Stimulated activated CD8-positive, alpha-beta memory T cell treated with anti-CD3 and anti-CD28 coated beads, Interleukin-7, amount 100 ng/mL, for 24 hours (primary cell): ENCODE data around the gene HMG20B.

ENCODE experiments used
- DNase-seq: peaks from one replicate; pipeline ENCODE4 v3.0.0-alpha.2; 2020; ENCODE audit warnings: low read depth

Gene HMG20B

GRCh38 chr19:3607303-3608078, 34.7 kb downstream of the HMG20B start:
- no peak for DNase-seq

GRCh38 chr19:3608079-3608641, 35.4 kb downstream of the HMG20B start:
- no peak for DNase-seq

GRCh38 chr19:3608750-3609322, 36.1 kb downstream of the HMG20B start:
- DNase-seq: no peak

GRCh38 chr19:3609779-3610719, 37.3 kb downstream of the HMG20B start:
- DNase-seq: no peak

- no peak for DNase-seq
These were observed 38.3 kb downstream of the HMG20B start for GRCh38 chr19:3610745-3611717.

- DNase-seq: no peak
These were observed 39.1 kb downstream of the HMG20B start for GRCh38 chr19:3611841-3612240.

- no peak for DNase-seq
These were observed 39.6 kb downstream of the HMG20B start for GRCh38 chr19:3612330-3612729.

GRCh38 chr19:3612901-3613741, 40.4 kb downstream of the HMG20B start:
- no peak for DNase-seq

- no peak for DNase-seq
These were observed 41.3 kb downstream of the HMG20B start for GRCh38 chr19:3613818-3614661.

GRCh38 chr19:3614858-3615505, 42.2 kb downstream of the HMG20B start:
- DNase-seq: no peak

GRCh38 chr19:3615524-3616135, 42.9 kb downstream of the HMG20B start:
- DNase-seq: no peak

GRCh38 chr19:3617463-3617862, 44.7 kb downstream of the HMG20B start:
- no peak for DNase-seq

GRCh38 chr19:3618144-3618810, 45.5 kb downstream of the HMG20B start:
- peak; percentile 31 for DNase-seq

GRCh38 chr19:3618811-3619630, 46.3 kb downstream of the HMG20B start:
- DNase-seq: no peak

GRCh38 chr19:3619631-3620012, 46.9 kb downstream of the HMG20B start:
- DNase-seq: no peak

- no peak for DNase-seq
These were observed 47.5 kb downstream of the HMG20B start for GRCh38 chr19:3620145-3620816.
